Neural cell (in vitro differentiated cells): ENCODE measurements around the gene RACK1.

ENCODE experiments used
- EP300 ChIP-seq: fragments of 450-650 bp; conservative IDR thresholded peaks from 2 replicates; pipeline ENCODE4 v1.6.1; 2014; ENCODE audit warnings: antibody characterized with exemption, mild to moderate bottlenecking, moderate library complexity; ENCODE audit not compliant: poor library complexity, severe bottlenecking
- EZH2 ChIP-seq: fragments of 200-600, 300-800 bp; shearing (Covaris generic), sonication (generic); IDR thresholded peaks from 2 replicates; pipeline ENCODE4 v1.6.1; 2014; ENCODE audit warnings: antibody characterized with exemption, low read length, borderline replicate concordance, mild to moderate bottlenecking; ENCODE audit not compliant: insufficient read depth, poor library complexity, severe bottlenecking
- MXI1 ChIP-seq: fragments of 450-650 bp; conservative IDR thresholded peaks from 2 replicates; pipeline ENCODE4 v1.6.1; 2014; ENCODE audit warnings: antibody characterized with exemption, mild to moderate bottlenecking; ENCODE audit not compliant: poor library complexity, severe bottlenecking
- POLR2AphosphoS5 ChIP-seq: IDR thresholded peaks from 2 replicates; pipeline ENCODE4 v1.6.1; 2012
- RAD21 ChIP-seq: fragments of 450-650 bp; conservative IDR thresholded peaks from 2 replicates; pipeline ENCODE4 v1.6.1; 2014; ENCODE audit warnings: antibody characterized with exemption, mild to moderate bottlenecking, moderate library complexity
- TAF1 ChIP-seq: IDR thresholded peaks from 2 replicates; pipeline ENCODE4 v1.6.1; 2012; ENCODE audit warnings: low read depth
- TF ChIP-seq, protein P1 (sequence below): fragments of 450-650 bp; IDR thresholded peaks from 2 replicates; pipeline ENCODE4 v1.5.1; 2014; ENCODE audit warnings: antibody characterized with exemption, mild to moderate bottlenecking, moderate library complexity; ENCODE audit not compliant: poor library complexity, severe bottlenecking
- TF ChIP-seq, protein P2 (sequence below): IDR thresholded peaks from 2 replicates; pipeline ENCODE4 v1.6.1; 2012; ENCODE audit warnings: borderline replicate concordance

DNA sequence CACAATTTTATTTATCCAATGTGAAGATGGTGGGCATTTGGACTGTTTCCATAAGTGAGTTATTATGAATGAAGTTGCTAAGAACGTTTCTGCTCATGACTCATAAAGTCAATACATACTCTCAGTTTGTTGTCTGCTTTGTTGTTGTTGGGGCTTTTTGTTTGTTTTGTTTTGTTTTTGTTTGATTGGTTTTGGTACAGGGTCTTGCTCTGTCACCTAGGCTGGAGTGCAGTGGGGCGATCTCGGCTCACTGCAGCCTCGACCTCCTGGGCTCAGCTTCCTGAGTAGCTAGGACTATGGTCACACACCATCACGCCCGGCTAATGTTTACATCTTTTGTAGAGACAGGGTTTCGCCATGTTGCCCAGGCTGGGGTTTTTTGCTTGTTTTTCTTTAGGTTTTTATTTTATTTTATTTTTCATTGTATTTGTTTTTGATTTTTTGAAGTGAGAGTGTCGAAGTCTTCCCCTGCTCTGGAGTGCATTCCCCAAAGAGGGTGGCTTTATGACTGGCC is 56.7 kb downstream of the RACK1 start:
- TF ChIP-seq EP300 = no peak
- TF ChIP-seq, protein P1, sequence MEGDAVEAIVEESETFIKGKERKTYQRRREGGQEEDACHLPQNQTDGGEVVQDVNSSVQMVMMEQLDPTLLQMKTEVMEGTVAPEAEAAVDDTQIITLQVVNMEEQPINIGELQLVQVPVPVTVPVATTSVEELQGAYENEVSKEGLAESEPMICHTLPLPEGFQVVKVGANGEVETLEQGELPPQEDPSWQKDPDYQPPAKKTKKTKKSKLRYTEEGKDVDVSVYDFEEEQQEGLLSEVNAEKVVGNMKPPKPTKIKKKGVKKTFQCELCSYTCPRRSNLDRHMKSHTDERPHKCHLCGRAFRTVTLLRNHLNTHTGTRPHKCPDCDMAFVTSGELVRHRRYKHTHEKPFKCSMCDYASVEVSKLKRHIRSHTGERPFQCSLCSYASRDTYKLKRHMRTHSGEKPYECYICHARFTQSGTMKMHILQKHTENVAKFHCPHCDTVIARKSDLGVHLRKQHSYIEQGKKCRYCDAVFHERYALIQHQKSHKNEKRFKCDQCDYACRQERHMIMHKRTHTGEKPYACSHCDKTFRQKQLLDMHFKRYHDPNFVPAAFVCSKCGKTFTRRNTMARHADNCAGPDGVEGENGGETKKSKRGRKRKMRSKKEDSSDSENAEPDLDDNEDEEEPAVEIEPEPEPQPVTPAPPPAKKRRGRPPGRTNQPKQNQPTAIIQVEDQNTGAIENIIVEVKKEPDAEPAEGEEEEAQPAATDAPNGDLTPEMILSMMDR = no peak
- no peak for TF ChIP-seq POLR2AphosphoS5
- no peak for TF ChIP-seq MXI1
- TF ChIP-seq TAF1 = no peak
- TF ChIP-seq, protein P2, sequence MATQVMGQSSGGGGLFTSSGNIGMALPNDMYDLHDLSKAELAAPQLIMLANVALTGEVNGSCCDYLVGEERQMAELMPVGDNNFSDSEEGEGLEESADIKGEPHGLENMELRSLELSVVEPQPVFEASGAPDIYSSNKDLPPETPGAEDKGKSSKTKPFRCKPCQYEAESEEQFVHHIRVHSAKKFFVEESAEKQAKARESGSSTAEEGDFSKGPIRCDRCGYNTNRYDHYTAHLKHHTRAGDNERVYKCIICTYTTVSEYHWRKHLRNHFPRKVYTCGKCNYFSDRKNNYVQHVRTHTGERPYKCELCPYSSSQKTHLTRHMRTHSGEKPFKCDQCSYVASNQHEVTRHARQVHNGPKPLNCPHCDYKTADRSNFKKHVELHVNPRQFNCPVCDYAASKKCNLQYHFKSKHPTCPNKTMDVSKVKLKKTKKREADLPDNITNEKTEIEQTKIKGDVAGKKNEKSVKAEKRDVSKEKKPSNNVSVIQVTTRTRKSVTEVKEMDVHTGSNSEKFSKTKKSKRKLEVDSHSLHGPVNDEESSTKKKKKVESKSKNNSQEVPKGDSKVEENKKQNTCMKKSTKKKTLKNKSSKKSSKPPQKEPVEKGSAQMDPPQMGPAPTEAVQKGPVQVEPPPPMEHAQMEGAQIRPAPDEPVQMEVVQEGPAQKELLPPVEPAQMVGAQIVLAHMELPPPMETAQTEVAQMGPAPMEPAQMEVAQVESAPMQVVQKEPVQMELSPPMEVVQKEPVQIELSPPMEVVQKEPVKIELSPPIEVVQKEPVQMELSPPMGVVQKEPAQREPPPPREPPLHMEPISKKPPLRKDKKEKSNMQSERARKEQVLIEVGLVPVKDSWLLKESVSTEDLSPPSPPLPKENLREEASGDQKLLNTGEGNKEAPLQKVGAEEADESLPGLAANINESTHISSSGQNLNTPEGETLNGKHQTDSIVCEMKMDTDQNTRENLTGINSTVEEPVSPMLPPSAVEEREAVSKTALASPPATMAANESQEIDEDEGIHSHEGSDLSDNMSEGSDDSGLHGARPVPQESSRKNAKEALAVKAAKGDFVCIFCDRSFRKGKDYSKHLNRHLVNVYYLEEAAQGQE = no peak
- no peak for TF ChIP-seq EZH2
- TF ChIP-seq RAD21 = no peak
